GM23338 (cell line): Measurements from ENCODE around the gene C1orf87. TPM values are rescaled to one million over a fixed set of nuclear protein-coding genes. Genes with fewer than 3 reads are reported as not detected.

Experiments
- ATAC-seq: fragments of 200-7000 bp; cut with Tn5 transposase; 3 replicates; pipeline ENCODE4 v1.9.1; 2020
- DNase-seq: peaks from one replicate; pipeline ENCODE4 v3.0.0-alpha.2; 2015; ENCODE audit warnings: low spot score
- H2AFZ ChIP-seq: fragments of 200-600 bp; sonication (generic); 2 replicates; pipeline ENCODE4 v1.8.0; 2016; ENCODE audit warnings: antibody characterized with exemption, mild to moderate bottlenecking, moderate library complexity
- H3F3A ChIP-seq: fragments of 200-600 bp; sonication (generic); replicated peaks from 2 replicates; pipeline ENCODE4 v1.8.0; 2017; ENCODE audit warnings: antibody characterized with exemption, mixed run types, low read depth
- H3K27ac ChIP-seq: fragments of 200-600 bp; sonication (generic); 2 replicates; pipeline ENCODE4 v1.6.1; 2016; ENCODE audit warnings: low read depth
- H3K27me3 ChIP-seq: fragments of 200-600 bp; sonication (generic); 2 replicates; pipeline ENCODE4 v1.8.0; 2016; ENCODE audit warnings: mild to moderate bottlenecking, mixed run types, moderate library complexity; ENCODE audit not compliant: insufficient read depth
- H3K36me3 ChIP-seq: fragments of 200-600 bp; sonication (generic); 2 replicates; pipeline ENCODE4 v1.8.0; 2016; ENCODE audit warnings: mild to moderate bottlenecking; ENCODE audit not compliant: insufficient read depth
- H3K4me1 ChIP-seq: fragments of 200-600 bp; sonication (generic); 2 replicates; pipeline ENCODE4 v1.8.0; 2016; ENCODE audit warnings: mild to moderate bottlenecking, moderate library complexity; ENCODE audit not compliant: insufficient read depth
- H3K4me2 ChIP-seq: fragments of 200-600 bp; sonication (generic); 2 replicates; pipeline ENCODE4 v1.7.1; 2017; ENCODE audit warnings: mixed run types
- H3K4me3 ChIP-seq: fragments of 200-600 bp; sonication (generic); 2 replicates; pipeline ENCODE4 v1.6.1; 2016; ENCODE audit warnings: mixed run types
- H3K79me2 ChIP-seq: fragments of 200-600 bp; sonication (generic); replicated peaks from 2 replicates; pipeline ENCODE4 v1.8.0; 2017; ENCODE audit warnings: mild to moderate bottlenecking; ENCODE audit not compliant: insufficient read depth
- H3K9me2 ChIP-seq: fragments of 200-600 bp; sonication (generic); 2 replicates; pipeline ENCODE4 v1.8.0; 2017; ENCODE audit not compliant: insufficient read depth
- H4K20me1 ChIP-seq: fragments of 200-600 bp; sonication (generic); replicated peaks from 2 replicates; pipeline ENCODE4 v1.8.0; 2017; ENCODE audit warnings: mild to moderate bottlenecking; ENCODE audit not compliant: insufficient read depth
- H3K27ac Mint-ChIP-seq: 2 replicates; pipeline ENCODE4 v1.8.0; 2020; ENCODE audit warnings: inconsistent platforms, mild to moderate bottlenecking, moderate library complexity, mixed read lengths
- H3K27me3 Mint-ChIP-seq: 3 replicates; pipeline ENCODE4 v1.8.0; 2022; ENCODE audit warnings: low read depth, mild to moderate bottlenecking, moderate library complexity, mixed read lengths, inconsistent platforms; ENCODE audit not compliant: insufficient read depth, poor library complexity
- H3K36me3 Mint-ChIP-seq: 3 replicates; pipeline ENCODE4 v1.8.0; 2021; ENCODE audit warnings: low read depth, mild to moderate bottlenecking, inconsistent platforms, moderate library complexity, mixed read lengths
- H3K4me1 Mint-ChIP-seq: 3 replicates; pipeline ENCODE4 v1.8.0; 2020; ENCODE audit warnings: mild to moderate bottlenecking, inconsistent platforms, mixed read lengths
- H3K4me3 Mint-ChIP-seq: 3 replicates; pipeline ENCODE4 v1.8.0; 2021; ENCODE audit warnings: moderate library complexity, mild to moderate bottlenecking, inconsistent platforms, mixed read lengths
- H3K9me3 Mint-ChIP-seq: 3 replicates; pipeline ENCODE4 v1.8.0; 2020; ENCODE audit warnings: moderate library complexity, mild to moderate bottlenecking, inconsistent platforms, mixed read lengths
- CREB1 ChIP-seq: fragments of 250-450 bp; sonication (Bioruptor Pico); IDR thresholded peaks from 2 replicates; pipeline ENCODE4 v1.5.0; 2020; ENCODE audit warnings: low read depth, mild to moderate bottlenecking, moderate library complexity
- EZH2 ChIP-seq: fragments of 200-600 bp; sonication (generic); IDR thresholded peaks from one replicate; pipeline ENCODE4 v1.8.0; 2017; ENCODE audit warnings: antibody characterized with exemption, mild to moderate bottlenecking, low read depth; ENCODE audit not compliant: unreplicated experiment
- EZH2phosphoT487 ChIP-seq: fragments of 200-600 bp; sonication (generic); IDR thresholded peaks from one replicate; pipeline ENCODE4 v1.8.1; 2018; ENCODE audit warnings: antibody characterized with exemption; ENCODE audit not compliant: unreplicated experiment
- JUNB ChIP-seq: IDR thresholded peaks from one replicate; pipeline ENCODE4 v1.6.1; 2016; ENCODE audit warnings: antibody characterized with exemption; ENCODE audit not compliant: unreplicated experiment
- NANOG ChIP-seq: IDR thresholded peaks from 2 replicates; pipeline ENCODE4 v1.6.1; 2016; ENCODE audit warnings: antibody characterized with exemption, borderline replicate concordance
- REST ChIP-seq: IDR thresholded peaks from one replicate; pipeline ENCODE4 v1.6.1; 2018; ENCODE audit warnings: antibody characterized with exemption; ENCODE audit not compliant: unreplicated experiment
- STAT1 ChIP-seq: IDR thresholded peaks from one replicate; pipeline ENCODE4 v1.6.1; 2016; ENCODE audit warnings: antibody characterized with exemption; ENCODE audit not compliant: unreplicated experiment
- ZNF114 ChIP-seq: fragments of 250-450 bp; sonication (Bioruptor Pico); IDR thresholded peaks from 2 replicates; pipeline ENCODE4 v1.5.0; 2020; ENCODE audit warnings: mild to moderate bottlenecking, moderate library complexity
- ZNF331 ChIP-seq: fragments of 250-450 bp; sonication (Bioruptor Pico); IDR thresholded peaks from 2 replicates; pipeline ENCODE4 v1.5.0; 2020; ENCODE audit warnings: low read depth, mild to moderate bottlenecking, moderate library complexity
- ZNF462 ChIP-seq: fragments of 250-450 bp; sonication (Bioruptor Pico); IDR thresholded peaks from 2 replicates; pipeline ENCODE4 v1.5.0; 2020; ENCODE audit warnings: mild to moderate bottlenecking, moderate library complexity
- polyA plus RNA-seq: library from polyadenylated mRNA; unstranded; fragments of >200 nt; fragmentation: Nextera tagmentation; extraction: Ambion mirVana; gene quantifications from 2 replicates; pipeline ENCODE4 v1.2.1, GENCODE V29; 2016
- total RNA-seq: library from RNA; depleted of rRNA; stranded (reverse); fragments of >200 nt; shearing (Covaris generic); gene quantifications from 2 replicates; pipeline ENCODE4 v1.2.3, GENCODE V29; 2014

C1orf87 gene
- total and polyA plus RNA-seq, 2 experiments from 2014 or later: 0.07 to 0.21 TPM

- TF ChIP-seq REST: no peak
- TF ChIP-seq EZH2: no peak
- TF ChIP-seq CREB1 (CRISPR knock-in tag): no peak
Measured at GRCh38 chr1:59952065-59952464, 121.5 kb downstream of the C1orf87 start (continued).

GRCh38 chr1:59949648-59950047 is 123.9 kb downstream of the C1orf87 start:
- no peaks in the 10 kb centered on the region for H4K20me1 ChIP-seq
- Mint-ChIP-seq H3K27me3 (no peaks in the 10 kb centered on the region), H3K9me3 (no peaks in the 10 kb centered on the region), H3K27ac (no peak overlapping the region), H3K4me1 (no peaks in the 10 kb centered on the region), H3K4me3 (no peak overlapping the region), H3K36me3 (no peaks in the 10 kb centered on the region)
- H2AFZ ChIP-seq: no peak overlapping the region
- no peak overlapping the region for H3K27ac ChIP-seq
- no peaks in the 10 kb centered on the region for H3K27me3 ChIP-seq
- H3K4me1 ChIP-seq: no peaks in the 10 kb centered on the region
- H3K4me3 ChIP-seq: no peak overlapping the region
- H3K79me2 ChIP-seq: no peaks in the 10 kb centered on the region
- no peak overlapping the region for H3K4me2 ChIP-seq
- ATAC-seq (no peak), DNase-seq (no peak)
- H3F3A ChIP-seq: no peaks in the 10 kb centered on the region
- H3K9me2 ChIP-seq: no peaks in the 10 kb centered on the region
- H3K36me3 ChIP-seq: no peaks in the 10 kb centered on the region
- no peak for TF ChIP-seq STAT1
- TF ChIP-seq ZNF331: no peak
- no peak for TF ChIP-seq EZH2
- TF ChIP-seq ZNF462 (CRISPR knock-in tag): no peak
- no peak for TF ChIP-seq NANOG
- TF ChIP-seq ZNF114 (CRISPR knock-in tag): no peak
- no peak for TF ChIP-seq JUNB
- no peak for TF ChIP-seq REST
- TF ChIP-seq EZH2phosphoT487: no peak
